B cell (primary cell): ENCODE results near the gene ZNF385D. TPM values are rescaled to one million over a fixed set of nuclear protein-coding genes. Genes with fewer than 3 reads are reported as not detected.

Experiments used
- ATAC-seq: fragments of 200-7000 bp; cut with Tn5 transposase; one replicate; pipeline ENCODE4 v1.10.0; 2021; ENCODE audit warnings: low read depth, mild to moderate bottlenecking, moderate number of reproducible peaks, moderate library complexity
- CTCF ChIA-PET: fragments of 350-600 bp; sonication (Branson Sonifier 250); formaldehyde crosslinking; loops from one replicate; lab custom pipeline; 2021; ENCODE audit warnings: antibody characterized with exemption, inconsistent platforms; lab: Charles Lee
- POLR2A ChIA-PET: fragments of 350-600 bp; sonication (Branson Sonifier 250); formaldehyde crosslinking; loops from one replicate; lab custom pipeline; 2021; ENCODE audit warnings: antibody characterized with exemption; lab: Charles Lee
- DNase-seq: peaks from one replicate; pipeline ENCODE4 v3.0.0; 2013
- H2AFZ ChIP-seq: 2 replicates; pipeline ENCODE4 v1.6.1; 2012; ENCODE audit warnings: mild to moderate bottlenecking, low read depth, low read length; ENCODE audit not compliant: insufficient read depth, poor library complexity, severe bottlenecking
- H3K27ac ChIP-seq, 2 donors: 1 replicate in 1 of 2; 2 replicates in 1 of 2; pipeline ENCODE4 v1.5.1; 2012 to 2013; ENCODE audit warnings: low read length in 2 of 2, mild to moderate bottlenecking in 2 of 2, moderate library complexity in 1 of 2
- H3K27me3 ChIP-seq, 4 experiments: fragments of 200-600 bp in 1 of 4; sonication (generic) in 1 of 4; replicated peaks in 1 of 4; 1 replicate in 2 of 4; 2 replicates in 2 of 4; pipeline versions ENCODE4 v1.6.1 to v1.7.0; 2013 to 2016; ENCODE audit warnings: low read length in 3 of 4, mild to moderate bottlenecking in 2 of 4, mixed read lengths in 1 of 4, moderate library complexity in 1 of 4; ENCODE audit not compliant: insufficient read depth in 4 of 4, control insufficient read depth in 3 of 4; ENCODE audit errors: control extremely low read depth in 1 of 4
- H3K36me3 ChIP-seq, 2 experiments: replicated peaks in 1 of 2; 1 replicate in 1 of 2; 2 replicates in 1 of 2; pipeline versions ENCODE4 v1.6.1 to v1.7.1; 2013; ENCODE audit warnings: low read length in 1 of 2; ENCODE audit not compliant: insufficient read depth in 2 of 2, control insufficient read depth in 1 of 2; ENCODE audit errors: control extremely low read depth in 1 of 2, extremely low read depth in 1 of 2
- H3K4me1 ChIP-seq, 2 donors: fragments of 200-600 bp in 1 of 2; sonication (generic) in 1 of 2; 1 replicate in 1 of 2; 2 replicates in 1 of 2; pipeline versions ENCODE4 v1.5.1 to v1.6.1; 2013 to 2017; ENCODE audit warnings: low read length in 2 of 2; ENCODE audit not compliant: control insufficient read depth in 2 of 2, insufficient read depth in 2 of 2
- H3K4me2 ChIP-seq: replicated peaks from 2 replicates; pipeline ENCODE3; 2012; ENCODE audit warnings: mild to moderate bottlenecking, low read depth, low read length; ENCODE audit not compliant: poor library complexity, severe bottlenecking
- H3K4me3 ChIP-seq, 5 experiments: fragments of 200-600 bp in 1 of 5; sonication (generic) in 1 of 5; 1 replicate in 3 of 5; 2 replicates in 2 of 5; pipeline versions ENCODE4 v1.5.1 to v1.7.0; 2011 to 2016; ENCODE audit warnings: low read length in 4 of 5, mild to moderate bottlenecking in 4 of 5, low read depth in 2 of 5, control low read depth in 1 of 5, moderate library complexity in 1 of 5; ENCODE audit not compliant: insufficient read depth in 1 of 5; ENCODE audit errors: control extremely low read depth in 1 of 5, extremely low read depth in 1 of 5
- H3K79me2 ChIP-seq: fragments of 200-600 bp; sonication (generic); one replicate; pipeline ENCODE4 v1.6.0; 2016; ENCODE audit warnings: low read length; ENCODE audit not compliant: control insufficient read depth, insufficient read depth
- H3K9ac ChIP-seq: fragments of 200-600 bp; sonication (generic); 2 replicates; pipeline ENCODE4 v1.6.1; 2017; ENCODE audit warnings: mild to moderate bottlenecking, low read length, moderate library complexity
- H3K9me3 ChIP-seq, 3 donors: one replicate each; pipeline versions ENCODE4 v1.6.1 to v1.7.1; 2013; ENCODE audit warnings: low read length in 2 of 3; ENCODE audit not compliant: control insufficient read depth in 2 of 3, insufficient read depth in 1 of 3; ENCODE audit errors: control extremely low read depth in 1 of 3
- H4K20me1 ChIP-seq: 2 replicates; pipeline ENCODE4 v1.6.0; 2012; ENCODE audit warnings: mild to moderate bottlenecking, low read length; ENCODE audit not compliant: insufficient read depth, control insufficient read depth, poor library complexity, severe bottlenecking
- H3K27ac Mint-ChIP-seq: one replicate; pipeline ENCODE4 v1.8.0; 2021; ENCODE audit warnings: mixed read lengths
- H3K27me3 Mint-ChIP-seq: one replicate; pipeline ENCODE4 v1.8.0; 2021; ENCODE audit warnings: mixed read lengths
- H3K4me1 Mint-ChIP-seq: one replicate; pipeline ENCODE4 v1.8.0; 2021; ENCODE audit warnings: mixed read lengths
- H3K4me3 Mint-ChIP-seq: one replicate; pipeline ENCODE4 v1.8.0; 2021; ENCODE audit warnings: mixed read lengths
- H3K9me3 Mint-ChIP-seq: one replicate; pipeline ENCODE4 v1.8.0; 2022; ENCODE audit warnings: mixed read lengths; ENCODE audit not compliant: insufficient read depth
- CTCF ChIP-seq: fragments of 200-600 bp; IDR thresholded peaks from one replicate; pipeline ENCODE4 v1.8.0; 2022; ENCODE audit warnings: antibody characterized with exemption, mild to moderate bottlenecking
- EZH2 ChIP-seq: IDR thresholded peaks from 2 replicates; pipeline ENCODE4 v1.6.1; 2012; ENCODE audit warnings: borderline replicate concordance, low read depth, mild to moderate bottlenecking, moderate library complexity, low read length; ENCODE audit not compliant: insufficient read depth, poor library complexity, severe bottlenecking
- WGBS: methylation state at CpG from one replicate; pipeline ENCODE4 v1.1.5; 2013; ENCODE audit warnings: missing lambda C conversion rate; ENCODE audit not compliant: insufficient coverage; 5-methylcytosine and 5-hydroxymethylcytosine counted together
- intact Hi-C: fragments of 100-400 bp; cut with micrococcal nuclease; formaldehyde crosslinking; loops from one replicate; pipeline ENCODE4 v1.10.0; 2022
- polyA plus RNA-seq: library from polyadenylated mRNA; depleted of rRNA; stranded (reverse); fragments of >200 nt; gene quantifications from 2 replicates; pipeline ENCODE4 v1.2.3, GENCODE V29; 2012
- total RNA-seq, 2 donors: library from RNA; stranded (reverse); fragments of 120-200 nt in 1 of 2; gene quantifications; 1 replicate in 1 of 2; 2 replicates in 1 of 2; pipeline versions ENCODE4 v1.2.3 to v1.2.4, GENCODE V29; 2013 to 2022

The ZNF385D gene
- total and polyA plus RNA-seq, 2 donors (not counting 1 experiment from before 2014, with no cell fraction given), result not detected

GRCh38 chr3:21722768-21723167, 28.2 kb downstream of the ZNF385D start:
- CTCF ChIA-PET, result no interaction called here
- no peaks in the 10 kb centered on the region for H3K27me3 ChIP-seq
- no peak overlapping the region for H3K9ac ChIP-seq
- peaks cover 0 to 6% (median 0%) of the 10 kb centered on the region in 3 donors for H3K9me3 ChIP-seq
- WGBS, result 94% methylated on average over 2 of the region's 3 CpGs
- no peaks in the 10 kb centered on the region for H3K79me2 ChIP-seq
- no peaks in the 10 kb centered on the region for H4K20me1 ChIP-seq
- Mint-ChIP-seq H3K4me3 (no peak overlapping the region), H3K4me1 (no peaks in the 10 kb centered on the region), H3K27ac (no peak overlapping the region), H3K9me3 (peaks cover 4% of the 10 kb centered on the region), H3K27me3 (no peaks in the 10 kb centered on the region)
- no peak overlapping the region for H3K27ac ChIP-seq
- no peaks in the 10 kb centered on the region for H3K36me3 ChIP-seq
- DNase-seq (no peak), ATAC-seq (no peak)
- H3K4me2 ChIP-seq, result no peak overlapping the region
- TF ChIP-seq CTCF, result no peak
- TF ChIP-seq EZH2, result no peak
- H2AFZ ChIP-seq, result no peak overlapping the region
- POLR2A ChIA-PET, result no interaction called here
- H3K4me1 ChIP-seq, result no peaks in the 10 kb centered on the region
- intact Hi-C loops, result no loop called here
- H3K4me3 ChIP-seq, result no peak overlapping the region

- Histone ChIP-seq H4K20me1 (no peaks in the 10 kb centered on the region), H3K9me3 (peaks cover 0 to 6% (median 0%) of the 10 kb centered on the region in 3 donors), H3K9ac (no peak overlapping the region), H3K27me3 (no peaks in the 10 kb centered on the region), H3K4me3 (no peak overlapping the region), H3K79me2 (no peaks in the 10 kb centered on the region), H2AFZ (no peak overlapping the region), H3K4me2 (no peak overlapping the region), H3K4me1 (no peaks in the 10 kb centered on the region), H3K36me3 (no peaks in the 10 kb centered on the region), H3K27ac (no peak overlapping the region)
- no peak overlapping the region for H3K27ac Mint-ChIP-seq
- DNase-seq (no peak), ATAC-seq (no peak)
- no peaks in the 10 kb centered on the region for H3K4me1 Mint-ChIP-seq
- H3K27me3 Mint-ChIP-seq, result no peaks in the 10 kb centered on the region
- H3K4me3 Mint-ChIP-seq, result no peak overlapping the region
- peaks cover 4% of the 10 kb centered on the region for H3K9me3 Mint-ChIP-seq
- intact Hi-C loops, result no loop called here
- whole genome bisulfite sequencing, result 96% methylated on average over 3 of the region's 4 CpGs
- POLR2A ChIA-PET, result no interaction called here
- CTCF ChIA-PET, result no interaction called here
- TF ChIP-seq CTCF, result no peak
- TF ChIP-seq EZH2, result no peak
Measured at GRCh38 chr3:21722301-21722700, 28.7 kb downstream of the ZNF385D start.
